ENCODE data around the gene BEST2.

DNA sequence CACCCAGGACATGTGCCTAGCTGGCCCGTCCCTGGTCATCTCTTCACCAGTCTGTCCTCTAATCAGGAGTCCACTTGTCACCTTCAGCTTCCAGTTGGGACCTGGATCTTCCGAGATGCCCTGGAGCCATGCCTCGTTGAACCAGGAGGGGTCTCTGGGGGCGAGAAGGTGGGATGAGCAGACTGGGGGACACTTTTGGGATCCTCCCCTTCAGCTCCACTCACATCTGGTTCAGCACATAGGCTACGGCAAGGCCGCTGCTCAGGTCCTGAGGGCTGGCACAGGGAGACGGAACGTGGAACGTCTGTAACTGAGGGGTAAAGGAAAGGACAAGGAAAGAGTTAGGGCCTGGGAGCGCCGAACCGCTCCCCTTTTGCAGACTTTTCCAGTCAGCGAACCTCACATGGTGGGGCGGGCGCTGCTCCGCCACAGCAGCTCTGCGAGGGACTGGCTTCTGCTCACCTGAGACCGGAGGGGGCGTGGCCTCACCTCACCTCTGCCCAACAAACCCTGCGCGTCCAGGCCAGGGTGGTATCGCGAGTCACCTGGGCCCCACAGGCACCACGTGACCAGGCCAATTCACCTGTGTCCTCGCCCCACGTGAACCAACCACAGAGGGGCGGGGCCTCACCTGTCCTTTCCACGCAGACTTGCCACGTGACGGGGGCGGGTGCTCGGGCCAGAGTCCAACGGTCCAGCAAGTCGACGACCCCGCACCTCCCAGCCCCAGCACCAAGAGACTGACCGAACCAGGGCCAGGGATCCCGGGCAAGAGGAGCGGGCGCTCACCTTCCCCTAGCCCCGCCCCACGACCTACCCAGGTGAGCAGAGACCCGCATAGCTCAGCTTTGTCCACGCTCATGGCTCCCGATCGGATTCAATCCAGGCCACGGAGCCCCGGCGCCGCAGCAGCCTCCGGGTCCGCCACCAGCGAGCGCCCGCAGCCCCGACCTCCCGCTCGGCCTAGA lies 23.3 kb downstream of the BEST2 start, which contains the start of gene HOOK2:
- no peak for TF ChIP-seq CTCF (IDR thresholded peaks at IDR 0.05 in 2 of 3, conservative IDR thresholded peaks at IDR 0.05 in 1 of 3; ENCODE audit: borderline replicate concordance in 1 of 3, insufficient read depth in 1 of 3, low read depth in 2 of 3, low read length in 2 of 3)
- peak; percentile 73 for TF ChIP-seq POLR2AphosphoS5 (IDR thresholded peaks at IDR 0.05; ENCODE audit: low read depth, low read length)
- TF ChIP-seq POLR2A (IDR thresholded peaks at IDR 0.05; ENCODE audit: borderline replicate concordance, extremely low read depth, insufficient read depth, insufficient read length), result no peak
- TF ChIP-seq CEBPB (IDR thresholded peaks at IDR 0.05; ENCODE audit: low read depth), result no peak

All from HCT116 (cell line).